NCI-H2081 treated with DMSO at 0.1 percent for 48 hours (cell line): ENCODE results near the gene DEDD.

Experiments used
- DNase-seq: peaks from one replicate; lab custom pipeline; 2025; lab: John Stamatoyannopoulos, UW

Gene DEDD

DNA sequence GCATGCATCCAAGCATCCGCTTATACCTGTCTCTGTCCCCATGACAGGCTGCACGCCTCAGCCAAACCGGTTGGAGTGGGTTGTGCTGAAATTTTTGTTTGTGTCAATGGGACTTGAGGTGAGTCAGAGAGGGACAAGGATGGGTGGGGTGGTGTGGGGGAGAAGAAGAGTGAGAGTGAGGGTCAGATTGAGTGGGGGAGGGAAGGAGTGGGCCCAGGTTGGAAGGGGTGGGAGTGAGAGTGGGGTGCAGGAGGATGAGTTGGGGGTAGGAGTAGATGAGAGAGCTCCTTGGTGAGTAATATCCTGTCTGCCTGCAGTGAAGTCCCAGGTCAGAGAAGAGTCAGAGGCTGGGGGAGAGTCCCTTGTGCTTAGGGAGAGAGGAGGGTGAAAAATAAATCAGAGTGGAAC lies 39.8 kb downstream of the DEDD start:
- DNase-seq = no peak

- no peak for DNase-seq
Measured at GRCh38 chr1:161091796-161092507, 40.5 kb downstream of the DEDD start.

- no peak for DNase-seq
Measured at GRCh38 chr1:161091093-161091492, 41.4 kb downstream of the DEDD start.

- DNase-seq = no peak
Measured at GRCh38 chr1:161090617-161091016, 41.9 kb downstream of the DEDD start.

DNA sequence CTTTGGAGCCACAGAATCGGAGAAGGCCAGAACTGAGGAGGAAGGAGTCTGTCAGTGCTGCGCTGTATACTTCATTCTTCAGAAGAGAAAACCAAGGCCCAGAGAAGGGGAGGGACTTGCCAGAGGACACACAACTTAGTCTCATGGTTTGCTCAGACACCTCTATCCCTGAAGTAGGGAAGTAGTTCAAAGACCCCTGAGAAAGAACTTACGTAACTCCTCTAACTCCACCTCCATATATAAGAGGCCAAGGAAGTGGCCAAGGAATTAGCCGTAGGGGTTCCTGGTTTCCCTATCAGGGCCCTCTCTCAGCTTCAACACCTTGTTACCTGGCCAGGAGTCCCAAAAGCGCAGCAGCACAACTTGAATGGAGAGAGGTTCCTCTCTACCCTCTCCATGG lies 42.5 kb downstream of the DEDD start:
- no peak for DNase-seq

DNA sequence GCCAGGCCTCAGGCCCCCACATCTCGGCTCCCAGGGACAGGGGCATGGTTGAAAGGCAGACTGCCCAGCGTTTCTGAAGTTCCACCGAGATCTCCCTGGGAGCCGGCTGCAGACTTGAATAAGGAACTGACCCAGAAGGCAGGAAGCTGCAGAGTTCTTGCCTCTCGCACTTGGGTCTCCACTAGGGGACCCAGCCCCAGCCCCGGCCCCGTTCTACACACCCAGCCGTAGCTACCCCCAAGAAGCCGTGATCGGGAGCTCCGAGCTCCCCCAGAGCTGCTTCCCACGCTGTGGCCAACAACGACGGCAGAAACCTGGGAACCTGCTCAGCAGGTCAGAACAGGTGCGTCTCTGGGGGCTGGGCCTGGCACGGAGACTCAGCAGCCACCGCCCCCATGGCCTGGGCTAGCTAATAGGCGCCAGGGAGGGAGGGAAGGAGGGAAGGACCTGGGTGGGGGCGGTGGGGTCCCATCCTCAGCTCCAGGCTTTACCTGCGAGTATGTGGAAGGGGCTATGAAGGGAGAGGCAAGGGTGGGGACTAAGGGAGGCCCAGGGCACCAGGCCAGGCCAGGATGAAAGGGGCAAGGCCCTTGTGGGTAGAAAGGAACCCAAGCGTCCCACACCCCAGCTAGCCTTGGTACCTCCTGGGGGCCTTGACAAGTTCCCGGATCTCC lies 43.1 kb downstream of the DEDD start, which contains the start of gene NECTIN4:
Gene NECTIN4, minus strand, starts transcription at position 308 of the 674 bp plus-strand sequence. Its CDS starts 262 bp downstream, at position 46.
- DNase-seq = no peak

DNA sequence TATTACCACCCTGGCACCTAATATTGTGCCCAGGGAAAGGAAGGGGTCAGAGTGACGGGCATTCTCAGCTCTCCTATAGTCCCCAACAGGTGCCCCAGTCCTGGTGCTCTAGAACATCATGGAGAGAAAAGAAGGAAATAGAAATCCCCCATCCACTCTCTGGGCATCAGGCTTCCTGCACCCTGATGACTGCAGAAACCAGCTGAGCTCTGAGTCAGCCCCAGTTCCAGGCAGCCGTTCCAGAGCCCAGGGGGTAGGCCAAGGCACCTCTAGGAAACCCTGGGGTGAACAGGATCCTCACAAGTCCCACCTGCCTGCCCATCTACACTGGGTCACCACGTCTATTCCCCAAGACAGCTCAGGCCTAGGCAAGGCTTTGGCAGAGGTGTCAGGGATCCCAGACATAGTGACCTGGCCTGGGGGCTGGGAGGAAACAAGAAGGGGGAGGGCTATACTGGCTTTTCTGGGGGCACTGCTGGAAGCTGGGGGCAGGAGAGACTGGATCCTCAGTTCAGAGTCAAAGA lies 43.8 kb downstream of the DEDD start:
- no peak for DNase-seq

DNA sequence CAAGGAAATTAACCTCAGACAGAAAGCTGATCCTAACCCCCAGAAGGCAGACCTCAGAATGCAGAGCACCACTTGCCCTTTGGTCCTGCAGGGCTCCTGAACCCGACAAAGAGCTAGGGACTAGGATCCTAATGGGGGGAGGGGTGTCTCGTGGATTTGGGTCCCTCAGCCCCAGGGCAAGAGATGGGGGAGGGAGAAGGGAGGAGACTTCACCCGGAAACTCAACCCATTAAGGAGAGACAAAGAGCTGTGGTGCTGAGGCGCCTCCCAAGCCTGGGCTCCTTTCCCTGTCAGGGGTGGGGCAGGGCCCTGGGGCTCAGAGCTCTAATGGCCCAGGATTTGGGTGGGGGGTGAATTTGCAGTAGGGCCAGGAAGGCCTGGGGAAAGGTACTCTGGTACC lies 46.0 kb downstream of the DEDD start:
- DNase-seq = no peak

- no peak for DNase-seq
Measured at GRCh38 chr1:161085165-161085564, 47.3 kb downstream of the DEDD start.

GRCh38 chr1:161084597-161084988 lies 47.9 kb downstream of the DEDD start:
- DNase-seq = no peak

GRCh38 chr1:161083748-161084596 lies 48.5 kb downstream of the DEDD start:
- no peak for DNase-seq

- no peak for DNase-seq
Measured at GRCh38 chr1:161082996-161083747, 49.3 kb downstream of the DEDD start.

- DNase-seq = no peak
Measured at GRCh38 chr1:161082483-161082882, 50.0 kb downstream of the DEDD start.

GRCh38 chr1:161081519-161081918 lies 50.9 kb downstream of the DEDD start:
- no peak for DNase-seq

DNA sequence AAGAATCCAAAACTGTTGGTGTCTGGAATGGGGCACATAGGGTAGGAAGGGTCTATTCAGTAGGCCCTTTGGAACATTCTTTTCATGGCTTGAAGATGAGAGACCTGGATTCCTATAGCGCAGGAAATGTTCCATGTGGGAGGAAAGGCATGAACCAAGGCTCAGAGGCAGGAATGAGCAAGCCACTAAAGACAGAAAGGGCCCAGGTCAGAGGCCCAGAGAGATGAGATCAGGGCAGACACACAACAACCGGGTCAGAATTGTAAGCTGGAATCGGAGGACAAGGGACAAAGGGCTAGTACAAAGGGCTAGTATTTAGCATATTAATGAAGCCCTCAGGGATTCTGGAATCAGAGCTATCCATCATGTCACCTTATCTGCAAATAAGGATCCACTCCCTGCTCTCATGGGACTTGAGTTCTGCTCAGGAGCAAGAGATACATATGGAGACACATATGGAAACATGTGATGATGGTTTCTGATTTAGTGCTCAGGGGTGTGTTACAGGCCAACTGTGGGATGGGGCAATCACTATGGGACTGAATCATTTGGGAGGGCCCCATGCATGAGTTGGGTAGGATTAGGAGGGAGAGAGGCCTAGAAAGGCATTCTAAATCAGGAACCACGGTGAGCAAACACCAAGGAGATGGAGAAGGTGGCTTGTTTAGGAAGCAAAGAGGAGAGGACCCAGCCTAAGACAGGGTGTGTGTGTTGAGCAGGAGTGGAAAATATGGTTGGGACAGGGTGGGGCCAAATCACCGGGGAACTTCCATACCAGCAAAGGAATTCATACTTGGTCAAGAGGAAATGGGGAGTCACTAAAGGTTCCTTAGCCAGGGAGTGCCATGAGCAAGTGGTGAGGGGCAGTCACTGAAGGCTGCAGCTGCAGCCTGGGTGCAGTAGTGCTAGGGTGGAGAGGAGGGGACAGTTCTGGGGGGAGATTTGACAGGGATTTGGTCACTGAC lies 51.7 kb downstream of the DEDD start:
- no peak for DNase-seq

DNA sequence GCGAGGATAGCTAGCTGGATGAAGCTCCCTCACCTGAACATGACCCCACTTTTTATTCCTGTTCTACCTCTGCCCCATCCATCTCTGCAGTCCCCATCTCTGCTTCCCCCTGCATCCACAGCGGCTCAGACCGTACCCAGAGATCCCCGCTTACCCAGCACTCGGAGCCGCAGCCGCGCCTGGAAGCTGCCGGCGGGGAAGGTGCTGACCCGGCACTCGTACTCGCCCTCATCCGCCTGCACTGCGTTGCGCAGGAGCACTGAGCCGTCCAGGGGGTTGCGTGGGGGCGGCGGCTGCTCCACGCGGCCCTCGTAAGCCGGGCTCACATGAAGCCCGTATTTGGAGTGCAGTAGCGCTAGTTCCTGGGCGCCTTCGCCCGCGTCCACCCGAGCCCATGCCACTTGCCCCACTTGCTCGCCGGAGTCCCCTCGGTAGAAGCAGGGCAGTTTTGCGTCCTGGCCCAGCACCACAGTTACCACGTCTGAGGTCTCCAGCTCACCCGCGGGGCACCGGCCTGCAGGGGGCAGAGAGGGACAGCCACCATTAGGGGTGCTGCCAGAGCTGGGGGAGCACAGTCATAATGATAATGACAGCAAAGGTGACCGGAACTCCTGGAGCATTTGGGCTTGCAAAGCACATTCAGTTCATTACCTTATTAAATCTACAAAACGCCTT lies 52.9 kb downstream of the DEDD start:
- DNase-seq = no peak

DNA sequence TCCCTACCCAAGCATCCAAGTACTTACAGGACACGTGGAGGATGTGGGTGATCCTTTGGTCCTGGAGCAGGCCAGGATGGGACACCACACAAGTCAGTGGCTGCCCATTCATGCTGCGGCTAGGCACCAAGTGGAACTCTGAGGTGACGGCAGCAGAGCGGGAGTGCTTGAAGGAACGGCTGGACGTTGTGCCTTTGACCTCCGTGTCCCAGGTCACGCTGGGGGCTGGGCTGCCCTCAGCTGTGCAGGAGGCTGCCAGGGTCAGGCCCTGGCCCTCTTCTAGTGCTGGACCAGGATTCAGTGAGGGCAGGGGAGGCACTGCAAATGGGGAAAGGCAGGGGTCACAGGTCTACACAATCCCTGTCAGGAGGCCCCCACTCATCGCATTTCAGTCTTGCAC lies 55.0 kb downstream of the DEDD start:
- DNase-seq = no peak

DNA sequence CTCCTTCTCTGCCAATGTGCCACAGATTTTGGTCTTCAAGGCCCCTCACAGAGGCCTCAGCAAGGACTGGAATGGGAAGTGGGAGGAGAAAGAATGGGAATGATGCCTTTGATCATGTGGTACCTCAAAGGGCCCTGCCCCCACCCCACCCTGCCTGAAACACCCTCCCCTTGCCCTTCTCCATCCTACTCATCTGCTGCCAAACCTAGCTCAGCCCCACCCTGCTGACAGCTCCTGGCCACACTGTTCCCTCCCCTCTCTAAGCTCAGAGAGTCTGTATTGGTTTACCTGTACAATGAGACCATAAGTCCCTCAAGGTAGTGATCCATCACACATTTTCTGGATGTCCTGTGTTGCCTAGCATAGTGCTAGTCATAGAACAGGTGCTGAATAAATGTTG lies 56.1 kb downstream of the DEDD start:
- no peak for DNase-seq

GRCh38 chr1:161074676-161075368 lies 57.6 kb downstream of the DEDD start:
- DNase-seq = no peak
